ENCODE data around the gene XIAP.

The XIAP gene

GRCh38 chrX:123961268-123962005 is 101.6 kb downstream of the XIAP start, which contains the start of gene STAG2:
Gene STAG2 (plus strand): TSS chrX:123961706. CDS start chrX:124022628, 60,922 bp downstream.
- DNase-seq, result peak; percentile 95

GRCh38 chrX:123962006-123962467 is 102.2 kb downstream of the XIAP start:
- DNase-seq, result no peak

- peak; percentile 94 for DNase-seq
Observed at GRCh38 chrX:123962794-123963373, 103.0 kb downstream of the XIAP start.

Measured in NCI-H2227 treated with DMSO at 0.1 percent for 48 hours (cell line).